ENCODE results near the gene CA6. TPM values are rescaled to one million over a fixed set of nuclear protein-coding genes. Genes with fewer than 3 reads are reported as not detected.
"Not testable (repeated sequence)": the region's sequence is repeated elsewhere in the genome, so short reads cannot be mapped to it uniquely, and the experiment has no call there.

Gene CA6
- total RNA-seq, 2 donors from 2014 or later, result 1.6 to 2.5 TPM

- H3K27ac Mint-ChIP-seq; H3K9me3 Mint-ChIP-seq; DNase-seq; H3K4me3 Mint-ChIP-seq; H3K36me3 Mint-ChIP-seq (ENCODE audit: insufficient read depth in 2 of 2); H3K4me1 Mint-ChIP-seq (ENCODE audit: low read depth); H3K27me3 Mint-ChIP-seq (ENCODE audit: low read depth); ATAC-seq (replicated peaks in 1 of 2): not testable (repeated sequence)
These were observed 76.5 kb downstream of the CA6 start for GRCh38 chr1:9022026-9022738.

DNA sequence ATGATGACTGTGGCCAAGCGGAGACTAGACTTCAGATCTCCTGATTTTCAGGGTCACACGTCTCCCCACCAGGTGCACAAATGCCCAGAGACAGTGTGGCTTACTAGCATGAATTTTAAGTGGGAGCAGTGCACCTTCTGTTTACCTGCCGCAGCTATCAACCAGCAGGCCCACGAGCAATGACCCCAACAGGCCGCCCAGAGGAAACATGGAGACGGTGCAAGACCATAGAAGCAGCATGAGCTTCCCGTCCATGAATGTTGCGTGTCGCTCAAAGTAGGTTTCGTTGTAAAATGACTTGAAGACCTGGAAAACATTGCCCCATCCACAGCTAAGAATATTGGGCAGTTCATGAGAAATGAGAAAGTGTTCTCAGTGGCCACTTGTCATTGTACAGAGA lies 77.1 kb downstream of the CA6 start:
- no peak overlapping the region for H3K4me3 Mint-ChIP-seq
- H3K36me3 Mint-ChIP-seq (ENCODE audit: insufficient read depth in 2 of 2), result no peaks in the 10 kb centered on the region
- H3K4me1 Mint-ChIP-seq (ENCODE audit: low read depth), result no peaks in the 10 kb centered on the region
- peaks cover 4% of the 10 kb centered on the region for H3K27me3 Mint-ChIP-seq (ENCODE audit: low read depth)
- DNase-seq (no peak), ATAC-seq (replicated peaks in 1 of 2) (no peak)
- H3K27ac Mint-ChIP-seq, result no peak overlapping the region
- H3K9me3 Mint-ChIP-seq, result no peaks in the 10 kb centered on the region

Other genes starting within 250 kb of the CA6 start
- 100 to 1,000 TPM in 1 of 2 donors, 10 to 100 TPM in 1; 98.7 to 105 TPM for gene RERE, start 128.2 kb upstream of the CA6 start, total RNA-seq
- 1,000 to 10,000 TPM; 1,803 to 1,841 TPM for gene ENO1, start 67.2 kb upstream of the CA6 start, total RNA-seq
- gene SLC2A7, start 80.6 kb downstream of the CA6 start, total RNA-seq, result under 1 TPM in 1 of 2 donors, not detected in 1; 0.22 TPM
- gene SLC2A5, start 123.8 kb downstream of the CA6 start, total RNA-seq, result not detected
- gene GPR157, start 183.2 kb downstream of the CA6 start, total RNA-seq, result 1 to 10 TPM; 5.9 to 7.5 TPM